Thyroid gland (tissue), 4 donors: Measurements from ENCODE around the gene DHX32.

Experiments
- POLR2A ChIP-seq, 2 donors: fragments of 450-650 bp; IDR thresholded peaks; one replicate each; pipeline ENCODE4 v1.6.1; 2017; ENCODE audit warnings: antibody characterized with exemption in 2 of 2, mild to moderate bottlenecking in 2 of 2, moderate library complexity in 1 of 2
- TF ChIP-seq, protein P1 (sequence below), 6 experiments: fragments of 200-600 bp in 3 of 6; fragments of 450-650 bp in 3 of 6; sonication (generic) in 3 of 6; IDR thresholded peaks; one replicate each; pipeline ENCODE4 v1.5.1; 2016 to 2019; ENCODE audit warnings: antibody characterized with exemption in 6 of 6, mild to moderate bottlenecking in 2 of 6, inconsistent platforms in 1 of 6, moderate library complexity in 1 of 6

DNA sequence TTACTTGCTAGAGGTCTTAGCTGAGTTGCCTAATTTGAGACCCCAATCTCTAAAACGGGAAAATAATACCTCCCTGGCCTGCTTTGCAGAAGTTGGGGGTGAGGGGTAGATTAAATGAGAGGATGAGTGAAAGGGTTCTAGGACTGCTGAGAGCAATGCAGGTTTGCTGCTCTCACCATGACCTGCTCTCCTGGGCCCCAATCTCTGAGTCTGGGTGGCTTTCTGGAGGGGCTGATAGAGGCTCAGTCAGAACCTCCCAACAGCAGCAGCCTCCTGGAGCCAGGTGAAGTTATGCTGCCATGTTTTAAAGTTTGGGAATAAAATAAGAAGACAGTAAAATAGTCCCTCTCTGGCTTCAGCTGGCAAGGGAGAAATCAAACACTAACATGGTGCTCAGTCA lies 65.3 kb downstream of the DHX32 start:
- TF ChIP-seq, protein P1, sequence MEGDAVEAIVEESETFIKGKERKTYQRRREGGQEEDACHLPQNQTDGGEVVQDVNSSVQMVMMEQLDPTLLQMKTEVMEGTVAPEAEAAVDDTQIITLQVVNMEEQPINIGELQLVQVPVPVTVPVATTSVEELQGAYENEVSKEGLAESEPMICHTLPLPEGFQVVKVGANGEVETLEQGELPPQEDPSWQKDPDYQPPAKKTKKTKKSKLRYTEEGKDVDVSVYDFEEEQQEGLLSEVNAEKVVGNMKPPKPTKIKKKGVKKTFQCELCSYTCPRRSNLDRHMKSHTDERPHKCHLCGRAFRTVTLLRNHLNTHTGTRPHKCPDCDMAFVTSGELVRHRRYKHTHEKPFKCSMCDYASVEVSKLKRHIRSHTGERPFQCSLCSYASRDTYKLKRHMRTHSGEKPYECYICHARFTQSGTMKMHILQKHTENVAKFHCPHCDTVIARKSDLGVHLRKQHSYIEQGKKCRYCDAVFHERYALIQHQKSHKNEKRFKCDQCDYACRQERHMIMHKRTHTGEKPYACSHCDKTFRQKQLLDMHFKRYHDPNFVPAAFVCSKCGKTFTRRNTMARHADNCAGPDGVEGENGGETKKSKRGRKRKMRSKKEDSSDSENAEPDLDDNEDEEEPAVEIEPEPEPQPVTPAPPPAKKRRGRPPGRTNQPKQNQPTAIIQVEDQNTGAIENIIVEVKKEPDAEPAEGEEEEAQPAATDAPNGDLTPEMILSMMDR (IDR thresholded peaks at IDR 0.05), result no peak
- no peak for TF ChIP-seq POLR2A (IDR thresholded peaks at IDR 0.05)
